NCI-H1417 (cell line): ENCODE data around the gene PTMS.

Experiments used
- DNase-seq, 3 experiments: peaks; one replicate each; lab custom pipeline; 2025; lab: John Stamatoyannopoulos, UW

PTMS gene

GRCh38 chr12:6771509-6772330 is 5.6 kb downstream of the PTMS start:
- no peak for DNase-seq

GRCh38 chr12:6772331-6772695 is 6.2 kb downstream of the PTMS start, which contains the start of gene LAG3:
LAG3 (plus strand) TSS chr12:6772520; CDS start chr12:6772853, 333 bp downstream.
- DNase-seq, result no peak

- no peak for DNase-seq
These were observed 6.8 kb downstream of the PTMS start for GRCh38 chr12:6772726-6773589.

- DNase-seq, result no peak
These were observed 7.6 kb downstream of the PTMS start for GRCh38 chr12:6773590-6774351.

GRCh38 chr12:6774499-6775062 is 8.4 kb downstream of the PTMS start:
- no peak for DNase-seq

GRCh38 chr12:6775185-6776174 is 9.3 kb downstream of the PTMS start:
- DNase-seq, result peak in 2 of 3 experiments; percentile 8 to 41

GRCh38 chr12:6777386-6777785 is 11.2 kb downstream of the PTMS start:
- no peak for DNase-seq

GRCh38 chr12:6778217-6778573 is 12.0 kb downstream of the PTMS start:
- peak; percentile 15 to 52 (median 42) for DNase-seq

- peak; percentile 93 to 98 (median 95) for DNase-seq
These were observed 12.7 kb downstream of the PTMS start for GRCh38 chr12:6778574-6779550.

- no peak for DNase-seq
These were observed 13.7 kb downstream of the PTMS start for GRCh38 chr12:6779708-6780432.

GRCh38 chr12:6780573-6780972 is 14.4 kb downstream of the PTMS start:
- no peak for DNase-seq

GRCh38 chr12:6782119-6782518 is 16.0 kb downstream of the PTMS start:
- no peak for DNase-seq

GRCh38 chr12:6782850-6783566 is 16.8 kb downstream of the PTMS start:
- no peak for DNase-seq

GRCh38 chr12:6783828-6784227 is 17.7 kb downstream of the PTMS start:
- no peak for DNase-seq

- DNase-seq, result no peak
These were observed 18.1 kb downstream of the PTMS start for GRCh38 chr12:6784296-6784695.

GRCh38 chr12:6784761-6785160 is 18.6 kb downstream of the PTMS start:
- DNase-seq, result no peak

- DNase-seq, result no peak
These were observed 20.4 kb downstream of the PTMS start for GRCh38 chr12:6786416-6787094.

GRCh38 chr12:6787309-6787708 is 21.1 kb downstream of the PTMS start:
- DNase-seq, result no peak
